T-helper 2 cell (primary cell): ENCODE measurements around the gene SLC25A43.
"Not testable (repeated sequence)": the region's sequence is repeated elsewhere in the genome, so short reads cannot be mapped to it uniquely, and the experiment has no call there.

Source experiments
- DNase-seq, 5 experiments: peaks; one replicate each; pipeline versions ENCODE4 v3.0.0 to v3.0.0-alpha.2; 2012 to 2022
- total RNA-seq, 2 donors: gene quantifications; one replicate each; lab custom pipeline; 2026; lab: John Stamatoyannopoulos, UW

The SLC25A43 gene
- total RNA-seq, result 2.2 to 8.4 reads per million in 2 donors

DNA sequence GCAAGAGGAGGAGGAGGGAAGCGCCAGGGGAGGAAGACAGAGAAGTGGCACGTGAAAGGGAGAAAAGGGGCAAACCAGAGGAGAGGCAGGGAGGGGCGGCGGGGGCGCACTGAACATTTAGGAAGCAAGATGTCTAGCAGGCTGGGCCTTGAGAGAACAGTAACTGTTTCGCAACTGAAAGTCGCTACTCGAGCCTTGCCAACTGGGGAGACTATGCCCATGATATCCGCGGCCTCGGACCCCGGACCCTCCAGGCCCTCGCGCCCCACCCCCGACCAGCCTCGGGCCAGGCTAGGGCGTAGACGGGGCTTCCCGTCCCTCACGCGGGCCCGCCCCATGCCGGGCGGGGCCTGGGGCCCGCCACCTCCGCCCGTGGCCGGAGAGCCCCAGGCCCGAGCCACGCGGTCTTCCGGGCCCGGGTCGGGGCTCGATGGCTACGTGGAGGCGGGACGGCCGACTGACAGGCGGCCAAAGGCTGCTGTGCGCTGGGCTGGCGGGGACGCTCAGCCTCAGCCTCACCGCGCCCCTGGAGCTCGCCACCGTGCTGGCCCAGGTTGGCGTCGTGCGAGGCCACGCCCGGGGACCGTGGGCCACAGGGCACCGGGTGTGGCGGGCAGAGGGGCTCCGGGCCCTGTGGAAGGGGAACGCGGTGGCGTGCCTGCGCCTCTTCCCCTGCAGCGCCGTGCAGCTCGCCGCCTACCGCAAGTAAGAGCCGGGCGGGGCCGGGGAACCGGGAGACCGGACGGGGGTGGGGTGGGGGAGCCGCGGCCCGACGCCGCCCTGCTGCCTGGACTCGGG, at the start of gene SLC25A43:
Gene SLC25A43, plus strand, starts transcription at position 363 of the 798 bp plus-strand sequence. Its CDS starts 68 bp downstream, at position 431.
- DNase-seq, result peak; percentile 1 to 45 (median 8)

DNA sequence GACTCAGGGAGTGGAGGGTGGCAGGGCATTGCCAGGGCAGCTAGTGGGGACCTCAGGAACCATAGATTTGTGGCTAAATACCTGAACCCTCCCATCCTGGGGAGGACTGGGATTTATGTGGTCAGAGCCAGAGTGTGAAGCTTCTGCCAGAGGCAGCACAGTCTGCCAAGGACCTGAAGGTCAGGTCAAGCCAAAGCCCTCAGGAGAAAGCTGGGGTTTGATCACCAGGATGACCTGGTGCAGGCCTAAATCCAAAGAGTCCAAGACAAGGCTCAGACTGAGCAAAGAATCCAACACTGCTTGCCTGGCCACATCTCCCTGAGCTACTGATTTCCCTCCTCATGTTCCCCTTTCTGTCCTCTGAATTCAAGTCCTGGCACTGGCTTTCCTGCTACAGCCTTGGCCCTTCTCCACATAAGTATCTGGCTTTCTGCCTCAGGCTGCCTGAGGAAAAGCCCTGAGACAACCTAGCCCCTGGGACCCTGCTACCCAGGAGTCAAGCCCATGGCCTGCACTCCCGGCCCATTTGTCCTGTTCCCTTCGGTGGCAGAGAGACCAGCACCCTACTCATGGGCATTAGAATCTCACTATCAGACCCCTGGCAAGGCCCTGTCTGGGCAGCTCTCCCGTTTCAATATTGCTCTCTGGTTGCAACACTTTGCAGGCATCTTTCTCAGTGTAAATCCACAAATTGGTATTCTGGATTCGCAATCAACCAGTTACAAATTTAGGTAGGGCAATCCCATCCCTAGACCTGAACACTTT, 39.3 kb upstream of the SLC25A43 start:
- DNase-seq, result no peak

DNA sequence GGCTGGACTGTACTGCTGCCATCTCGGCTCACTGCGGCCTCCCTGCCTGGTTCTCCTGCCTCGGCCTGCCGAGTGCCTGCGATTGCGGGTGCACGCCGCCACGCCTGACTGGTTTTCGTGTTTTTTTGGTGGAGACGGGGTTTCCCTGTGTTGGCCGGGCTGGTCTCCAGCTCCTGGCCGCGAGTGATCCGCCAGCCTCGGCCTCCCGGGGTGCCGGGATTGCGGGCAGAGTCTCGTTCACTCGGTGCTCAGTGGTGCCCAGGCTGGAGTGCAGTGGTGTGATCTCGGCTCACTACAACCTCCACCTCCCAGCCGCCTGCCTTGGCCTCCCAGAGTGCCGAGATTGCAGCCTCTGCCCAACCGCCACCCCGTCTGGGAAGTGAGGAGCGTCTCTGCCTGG, 37.7 kb upstream of the SLC25A43 start:
- DNase-seq, result not testable (repeated sequence)

DNA sequence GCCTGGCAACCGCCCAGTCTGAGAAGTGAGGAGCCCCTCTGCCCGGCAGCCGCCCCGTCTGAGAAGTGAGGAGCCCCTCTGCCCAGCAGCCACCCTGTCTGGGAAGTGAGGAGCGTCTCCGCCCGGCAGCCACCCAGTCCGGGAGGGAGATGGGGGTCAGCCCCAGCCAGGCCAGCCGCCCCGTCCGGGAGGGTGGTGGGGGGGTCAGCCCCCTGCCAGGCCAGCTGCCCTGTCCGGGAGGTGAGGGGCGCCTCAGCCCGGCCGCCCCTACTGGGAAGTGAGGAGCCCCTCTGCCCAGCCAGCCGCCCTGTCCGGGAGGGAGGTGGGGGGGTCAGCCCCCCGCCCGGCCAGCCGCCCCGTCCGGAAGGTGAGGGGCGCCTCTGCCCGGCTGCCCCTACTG, 37.1 kb upstream of the SLC25A43 start:
- DNase-seq, result not testable (repeated sequence)

DNA sequence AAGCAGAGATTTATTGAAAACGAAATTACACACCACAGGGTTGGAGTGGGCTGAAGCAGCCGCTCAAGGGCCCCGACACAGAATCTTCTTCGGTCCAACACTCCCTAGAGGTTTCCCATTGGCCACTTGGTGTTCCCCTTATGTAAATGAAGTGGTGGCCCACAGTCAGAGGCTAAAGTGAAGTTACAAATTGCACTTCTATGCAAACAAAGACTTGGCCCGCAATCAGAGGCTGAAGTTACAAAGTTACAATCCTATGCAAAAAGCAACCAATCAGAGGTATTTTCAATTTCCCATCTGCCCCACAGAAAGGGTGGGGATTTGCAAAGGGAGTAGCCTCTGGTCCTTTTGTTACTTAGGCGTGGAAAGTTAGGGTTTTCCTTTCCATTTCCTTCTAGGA, 35.7 kb upstream of the SLC25A43 start:
- no peak for DNase-seq

DNA sequence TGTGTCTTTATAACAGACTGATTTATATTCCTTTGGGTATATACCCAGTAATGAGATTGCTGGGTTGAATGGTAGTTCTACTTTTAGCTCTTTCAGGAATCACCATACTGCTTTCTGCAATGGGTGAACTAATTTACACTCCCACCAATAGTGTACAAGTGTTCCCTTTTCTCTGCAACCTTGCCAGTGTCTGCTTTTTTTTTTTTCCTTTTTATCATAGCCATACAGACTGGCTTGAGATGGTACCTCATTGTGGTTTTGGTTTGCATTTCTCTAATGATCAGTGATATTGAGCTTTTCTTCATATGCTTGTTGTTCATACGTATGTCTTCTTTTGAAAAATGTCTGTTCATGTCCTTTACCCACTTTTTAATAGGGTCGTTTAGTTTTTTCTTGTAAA, 27.3 kb upstream of the SLC25A43 start:
- DNase-seq, result not testable (repeated sequence)

DNA sequence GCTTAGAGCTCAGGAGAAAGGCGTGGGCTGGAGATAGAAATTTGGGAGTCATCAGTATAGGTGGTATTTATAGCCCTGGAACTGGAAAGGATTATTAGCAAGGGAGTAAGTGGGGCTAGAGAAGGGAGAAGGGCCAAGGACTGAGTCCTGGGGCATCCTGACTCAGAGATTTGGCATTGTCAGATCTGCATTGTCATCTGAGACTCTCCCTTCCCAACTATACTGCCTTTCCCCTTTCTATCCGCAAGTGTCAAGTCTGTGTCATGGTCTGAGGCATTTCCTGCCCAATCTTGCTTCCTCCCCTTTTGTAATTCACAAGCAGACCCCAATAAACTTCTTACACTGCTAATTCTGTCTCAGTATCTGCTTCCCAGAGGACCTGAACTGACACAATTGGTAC, 24.4 kb upstream of the SLC25A43 start:
- no peak for DNase-seq

DNA sequence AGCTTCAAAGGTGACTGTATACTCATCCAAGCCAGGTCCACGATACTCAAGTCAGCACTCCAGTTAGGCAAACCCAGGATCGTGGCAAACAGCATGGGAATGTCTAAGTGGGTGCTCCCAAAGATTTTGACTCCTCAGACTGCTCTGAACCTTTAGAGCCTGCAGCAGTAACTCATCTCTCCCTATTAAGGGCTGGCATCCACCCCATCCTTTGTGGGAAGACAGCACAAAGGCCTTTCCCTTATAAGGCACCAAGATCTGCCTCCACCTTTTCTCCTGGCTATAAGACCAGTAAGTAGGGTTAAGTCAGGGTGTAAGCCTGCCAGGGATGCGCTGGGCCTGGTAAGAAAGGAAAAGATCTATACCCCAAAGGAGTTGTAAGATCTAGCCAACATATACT, 23.6 kb upstream of the SLC25A43 start:
- DNase-seq, result no peak

DNA sequence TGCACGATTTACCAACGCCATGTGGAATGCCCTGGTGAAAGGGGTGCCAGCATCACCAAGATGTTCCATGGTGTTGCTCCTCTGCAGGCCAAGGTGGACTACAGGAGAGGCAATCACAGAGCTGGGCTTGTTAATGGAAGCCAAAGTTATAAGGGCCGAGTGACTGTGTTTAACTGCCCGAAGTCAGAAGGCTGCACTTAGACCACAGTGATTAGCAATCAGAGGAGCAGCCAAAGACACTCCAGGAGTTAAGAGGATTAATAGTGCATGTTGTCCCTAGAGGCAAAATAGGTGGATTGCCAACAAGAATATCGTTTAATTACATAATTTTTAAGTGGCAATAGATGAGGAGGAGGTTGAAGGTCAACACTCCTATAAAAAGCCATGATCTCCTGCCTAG, 22.8 kb upstream of the SLC25A43 start:
- no peak for DNase-seq

DNA sequence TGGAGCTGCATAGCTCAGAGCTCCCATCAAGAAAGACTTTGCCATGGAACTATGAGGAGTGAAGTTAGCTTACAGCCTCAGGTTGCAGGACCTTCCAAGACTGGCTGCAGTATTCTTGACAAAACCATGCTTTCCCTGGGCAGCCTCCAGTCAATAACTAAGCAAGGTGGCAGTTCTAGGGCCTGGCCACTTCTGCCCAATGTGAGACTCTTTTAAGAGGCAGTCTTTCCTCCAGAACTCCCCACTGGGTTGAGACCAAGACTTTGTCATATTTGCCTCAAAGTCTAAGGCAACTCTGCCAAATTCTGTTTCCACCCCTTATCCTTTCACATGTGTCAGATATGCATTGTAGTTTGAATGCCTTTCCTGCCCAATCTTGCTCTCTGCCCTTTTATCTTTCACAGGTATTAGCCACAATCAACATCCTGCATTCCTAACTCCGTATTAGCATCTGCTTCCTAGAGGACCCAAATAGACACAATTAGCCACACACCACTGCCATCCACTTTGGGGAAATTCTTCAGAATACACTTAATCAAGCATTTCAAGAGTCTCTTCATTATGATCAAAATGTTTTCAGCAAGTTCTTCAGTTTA, 17.7 kb upstream of the SLC25A43 start:
- no peak for DNase-seq

DNA sequence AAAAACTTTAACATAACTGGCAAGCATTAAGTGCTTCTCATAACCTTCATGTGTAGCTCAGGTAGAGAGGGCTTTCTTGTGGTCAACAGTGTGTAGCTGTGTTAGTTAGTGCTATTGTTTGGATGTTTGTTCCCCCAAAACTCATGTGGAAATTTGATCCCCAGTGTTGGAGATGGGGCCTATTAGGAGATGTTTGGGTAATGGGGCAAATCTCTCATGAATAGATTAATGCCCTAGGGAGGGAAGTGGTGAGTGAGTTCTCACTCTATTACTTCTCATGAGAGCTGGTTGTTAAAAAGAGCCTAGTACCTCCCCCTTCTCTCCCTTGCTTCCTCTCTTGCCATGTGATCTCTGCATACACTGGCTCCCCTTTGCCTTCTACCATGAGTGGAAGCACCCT, 16.5 kb upstream of the SLC25A43 start:
- no peak for DNase-seq

DNA sequence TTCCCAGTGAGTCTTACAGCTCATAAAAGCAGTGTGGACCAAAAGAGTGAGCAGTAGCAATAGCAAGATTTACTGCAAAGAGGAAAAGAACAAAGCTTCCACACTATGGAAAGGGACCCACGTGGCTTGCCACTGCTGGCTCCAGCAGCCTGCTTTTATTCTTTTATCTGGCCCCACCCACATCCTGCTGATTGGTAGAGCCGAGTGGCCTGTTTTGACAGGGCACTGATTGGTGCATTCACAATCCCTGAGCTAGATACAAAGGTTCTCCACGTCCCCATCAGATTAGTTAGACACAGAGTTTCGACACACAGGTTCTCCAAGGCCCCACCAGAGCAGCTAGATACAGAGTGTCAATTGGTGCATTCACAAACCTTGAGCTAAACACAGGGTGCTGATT, 12.5 kb upstream of the SLC25A43 start:
- not testable (repeated sequence) for DNase-seq

DNA sequence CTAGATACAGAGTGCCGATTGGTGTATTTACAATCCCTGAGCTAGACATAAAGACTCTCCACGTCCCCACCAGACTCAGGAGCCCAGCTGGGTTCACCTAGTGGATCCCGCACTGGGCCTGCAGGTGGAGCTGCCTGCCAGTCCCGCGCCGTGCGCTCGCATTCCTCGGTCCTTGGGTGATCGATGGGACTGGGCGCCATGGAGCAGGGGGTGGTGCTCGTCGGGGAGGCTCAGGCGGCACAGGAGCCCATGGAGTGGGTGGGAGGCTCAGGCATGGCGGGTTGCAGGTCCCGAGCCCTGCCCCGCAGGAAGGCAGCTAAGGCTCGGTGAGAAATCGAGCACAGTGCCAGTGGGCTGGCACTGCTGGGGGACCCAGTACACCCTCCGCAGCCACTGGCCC, 11.7 kb upstream of the SLC25A43 start:
- DNase-seq, result not testable (repeated sequence)

DNA sequence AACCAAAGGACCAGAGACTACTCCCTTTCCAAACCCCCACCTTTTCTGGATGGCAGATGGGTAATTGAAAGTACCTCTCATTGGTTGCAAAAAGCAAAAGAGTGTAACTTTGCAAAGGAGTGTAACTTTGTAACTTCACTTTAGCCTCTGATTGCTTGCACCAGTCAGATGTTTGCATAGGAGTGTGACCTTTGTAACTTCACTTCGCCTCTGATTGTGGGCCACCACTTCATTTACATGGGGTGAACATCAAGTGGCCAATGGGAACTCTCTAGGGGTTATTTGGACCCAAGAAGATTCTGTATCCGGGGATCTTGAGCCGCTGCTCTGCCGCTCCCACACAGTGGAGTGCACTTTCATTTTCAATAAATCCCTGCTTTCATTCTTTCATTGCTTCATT, 9.9 kb upstream of the SLC25A43 start:
- no peak for DNase-seq

DNA sequence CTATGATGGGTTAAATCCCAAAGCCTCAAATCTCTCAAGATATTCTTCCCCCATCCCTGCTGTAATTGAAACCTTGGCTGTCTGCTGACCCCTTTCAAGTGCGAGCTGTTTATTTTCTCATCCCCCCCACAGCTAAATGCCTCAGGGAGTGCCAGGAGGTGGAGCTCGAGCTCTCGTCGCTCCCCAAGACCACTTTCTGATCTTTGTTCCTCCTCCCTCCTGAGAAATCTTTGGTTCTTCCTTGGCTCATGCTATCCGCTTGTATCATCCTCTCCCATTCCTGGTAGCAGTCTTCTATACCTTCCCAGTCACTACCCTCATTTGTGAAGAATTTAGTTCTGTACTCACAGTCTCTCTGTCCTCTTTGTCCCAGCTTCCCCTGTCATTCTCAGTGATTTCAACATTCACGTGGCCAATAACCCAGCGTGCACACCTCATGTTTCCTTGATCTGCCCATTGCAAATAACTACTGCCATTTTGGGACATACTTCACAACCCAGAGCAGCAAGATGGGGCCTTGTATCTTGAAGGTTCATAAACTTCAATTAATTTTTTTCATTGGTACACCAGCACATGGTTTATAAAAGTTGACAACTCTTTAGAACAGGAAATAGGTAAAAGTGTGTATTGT, 9.2 kb upstream of the SLC25A43 start:
- DNase-seq, result no peak

DNA sequence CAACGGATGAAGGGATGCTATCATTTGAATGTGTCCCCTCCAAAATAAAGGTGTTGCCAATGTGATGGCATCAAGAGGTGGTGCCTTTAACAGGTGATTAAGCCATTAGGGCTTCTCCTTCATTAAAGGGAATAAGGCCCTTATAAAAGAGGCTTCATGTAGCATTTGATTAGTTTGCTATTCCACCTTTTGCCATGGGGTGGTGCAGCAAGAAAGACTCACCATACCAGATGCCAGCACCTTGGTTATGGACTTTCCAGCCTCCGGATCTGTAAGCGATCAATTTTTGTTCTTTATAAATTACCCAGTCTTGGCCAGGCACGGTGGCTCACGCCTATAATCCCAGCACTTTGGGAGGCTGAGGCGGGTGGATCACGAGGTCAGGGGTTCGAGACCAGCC, 7.9 kb upstream of the SLC25A43 start:
- DNase-seq, result peak in 1 of 5 experiments; percentile 22

DNA sequence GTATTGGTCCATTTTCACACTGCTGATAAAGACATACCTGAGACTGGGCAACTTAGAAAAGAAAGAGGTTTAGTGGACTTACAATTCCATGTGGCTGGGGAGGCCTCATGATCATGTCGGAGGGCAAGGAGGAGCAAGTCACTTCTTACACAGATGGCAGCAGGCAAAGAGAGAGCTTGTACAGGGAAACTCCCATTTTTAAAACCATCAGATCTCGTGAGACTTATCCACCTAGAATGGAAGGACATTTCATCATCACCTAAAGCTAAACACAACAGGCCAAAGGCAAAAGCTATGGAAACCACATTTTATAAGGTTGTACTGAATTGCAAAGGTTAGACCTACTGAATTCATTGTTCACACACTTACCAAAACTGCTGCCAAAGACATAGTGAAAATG, 6.0 kb upstream of the SLC25A43 start:
- DNase-seq, result no peak

DNA sequence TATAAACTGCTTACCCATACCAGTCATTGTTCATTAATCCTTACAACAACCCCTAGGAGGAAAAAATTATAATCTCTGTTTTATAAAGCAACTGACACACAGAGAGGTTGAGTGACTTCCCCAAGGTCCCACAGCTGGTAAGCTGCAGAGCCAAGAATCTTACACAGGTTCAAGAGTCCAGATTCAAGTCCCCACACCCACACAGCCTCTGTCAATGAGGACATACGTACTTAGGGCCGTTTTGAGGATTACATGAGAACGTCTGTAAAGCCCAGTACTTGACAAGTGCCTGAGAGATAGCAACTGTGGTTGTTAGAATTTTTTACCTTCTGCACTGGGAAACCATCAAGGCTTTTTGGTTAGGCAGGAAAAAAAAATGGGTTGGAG, 556 bp upstream of the SLC25A43 start:
- DNase-seq, result peak in 1 of 5 experiments; percentile 5

DNA sequence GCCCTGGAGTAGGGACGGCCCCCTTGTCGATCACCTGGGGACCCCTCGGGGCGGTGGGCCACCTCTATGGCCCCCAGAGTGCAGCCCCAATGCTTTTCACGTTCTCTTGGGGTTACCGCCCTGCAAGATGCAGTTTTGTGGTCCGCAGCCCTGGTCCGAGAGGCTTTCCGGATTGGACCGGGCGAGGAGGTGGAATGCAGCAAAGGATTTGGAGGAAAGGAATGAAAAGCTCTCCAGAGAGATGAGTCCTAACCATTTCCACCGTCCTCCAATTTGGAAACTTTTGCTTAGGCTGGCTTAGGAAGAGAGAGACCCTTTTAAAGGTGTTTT, 601 bp downstream of the SLC25A43 start:
- no peak for DNase-seq

DNA sequence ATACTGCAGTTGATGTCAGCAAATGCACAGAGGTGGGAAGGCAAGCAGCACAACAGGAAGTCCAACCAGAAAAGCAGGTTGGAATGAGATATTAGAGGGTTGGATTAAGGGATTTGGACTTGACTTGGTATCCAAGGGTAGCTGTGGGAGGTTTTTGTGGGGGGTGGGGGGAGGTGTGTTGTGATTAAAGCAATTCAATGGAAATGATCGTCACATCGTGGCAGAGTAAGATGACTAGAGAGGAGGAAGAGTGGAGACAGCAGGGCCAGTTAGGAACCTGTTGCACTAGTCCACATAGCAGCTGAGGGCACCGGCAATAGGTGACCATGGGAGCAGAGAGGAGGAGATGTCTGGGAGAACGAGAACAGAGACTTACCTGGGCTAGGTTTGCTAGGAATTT, 2.4 kb downstream of the SLC25A43 start:
- DNase-seq, result no peak

DNA sequence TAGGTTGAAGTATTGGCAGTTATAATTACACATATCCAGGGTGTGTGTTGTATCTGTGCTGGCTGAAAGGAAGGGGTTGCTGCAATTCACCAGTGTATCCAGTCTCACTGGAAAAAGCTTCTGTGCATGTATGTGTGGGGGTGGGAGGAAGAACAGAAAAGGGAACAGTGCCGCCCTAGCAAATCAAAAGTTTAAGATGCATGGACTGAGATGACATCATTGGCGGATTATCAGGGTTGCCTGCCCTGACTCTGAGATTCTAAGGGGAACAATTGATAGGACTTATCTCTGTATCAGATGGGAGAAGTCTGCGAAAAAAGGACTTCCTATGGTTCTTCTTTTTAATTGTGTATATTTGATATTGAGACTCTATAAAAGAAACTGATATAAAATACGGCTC, 3.5 kb downstream of the SLC25A43 start:
- DNase-seq, result no peak

DNA sequence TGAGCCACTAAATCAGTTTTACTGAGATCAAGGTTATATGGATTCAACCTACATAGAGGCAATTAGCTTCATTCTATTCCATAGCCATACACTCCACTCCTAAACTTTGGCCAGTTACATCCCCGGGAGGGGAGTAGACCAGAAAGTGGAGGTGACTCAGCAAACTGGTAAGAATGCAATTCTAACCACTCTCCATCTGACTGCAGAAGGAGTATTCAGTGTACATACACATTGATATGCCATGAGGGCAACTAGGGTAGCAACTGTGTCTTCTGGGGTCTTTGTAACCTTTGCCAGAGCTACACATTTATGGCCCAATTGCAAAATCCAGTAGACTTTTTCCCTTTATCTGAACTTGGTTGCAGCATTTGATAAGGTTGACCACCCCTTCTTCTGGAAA, 7.6 kb downstream of the SLC25A43 start:
- no peak for DNase-seq

DNA sequence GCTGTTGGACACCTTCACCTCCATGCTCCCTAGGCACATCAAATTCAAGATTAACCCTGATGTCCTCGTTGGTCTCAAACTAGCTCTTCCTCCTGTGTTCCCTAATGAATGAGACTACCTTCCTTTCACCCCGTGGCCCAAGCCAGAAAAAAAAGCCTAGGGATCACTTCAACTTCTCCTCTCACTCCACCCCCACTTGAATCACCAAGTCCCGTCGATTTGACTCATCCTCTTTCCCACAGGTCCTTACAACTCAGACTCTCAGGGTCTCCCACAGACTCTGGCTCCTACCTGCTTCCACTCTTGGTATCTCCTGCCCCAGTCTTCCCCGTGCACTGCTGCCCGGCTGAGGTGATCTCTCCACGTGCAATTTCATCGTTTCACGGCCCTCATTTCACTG, 8.5 kb downstream of the SLC25A43 start:
- no peak for DNase-seq
